Ishikawa (cell line): Measurements from ENCODE around the gene IRAK1.

Source experiments
- CEBPB ChIP-seq: IDR thresholded peaks from 2 replicates; pipeline ENCODE4 v1.6.1; 2012
- EGR1 ChIP-seq: IDR thresholded peaks from 2 replicates; pipeline ENCODE4 v1.6.1; 2012
- EP300 ChIP-seq: IDR thresholded peaks from 2 replicates; pipeline ENCODE4 v1.6.1; 2012; ENCODE audit warnings: borderline replicate concordance
- NFIC ChIP-seq: IDR thresholded peaks from 2 replicates; pipeline ENCODE4 v1.6.1; 2012
- RAD21 ChIP-seq: IDR thresholded peaks from 2 replicates; pipeline ENCODE4 v1.6.1; 2012; ENCODE audit warnings: low read depth
- TAF1 ChIP-seq: IDR thresholded peaks from 2 replicates; pipeline ENCODE4 v1.6.1; 2012; ENCODE audit warnings: low read depth, mild to moderate bottlenecking
- TEAD4 ChIP-seq: IDR thresholded peaks from 2 replicates; pipeline ENCODE4 v1.6.1; 2012
- YY1 ChIP-seq: IDR thresholded peaks from 2 replicates; pipeline ENCODE4 v1.6.1; 2012; ENCODE audit warnings: low read depth
- TF ChIP-seq, protein P1 (sequence below): IDR thresholded peaks from 2 replicates; pipeline ENCODE4 v1.6.1; 2012; ENCODE audit warnings: low read depth, mild to moderate bottlenecking
- TF ChIP-seq, protein P2 (sequence below): IDR thresholded peaks from 2 replicates; pipeline ENCODE4 v1.6.1; 2012

DNA sequence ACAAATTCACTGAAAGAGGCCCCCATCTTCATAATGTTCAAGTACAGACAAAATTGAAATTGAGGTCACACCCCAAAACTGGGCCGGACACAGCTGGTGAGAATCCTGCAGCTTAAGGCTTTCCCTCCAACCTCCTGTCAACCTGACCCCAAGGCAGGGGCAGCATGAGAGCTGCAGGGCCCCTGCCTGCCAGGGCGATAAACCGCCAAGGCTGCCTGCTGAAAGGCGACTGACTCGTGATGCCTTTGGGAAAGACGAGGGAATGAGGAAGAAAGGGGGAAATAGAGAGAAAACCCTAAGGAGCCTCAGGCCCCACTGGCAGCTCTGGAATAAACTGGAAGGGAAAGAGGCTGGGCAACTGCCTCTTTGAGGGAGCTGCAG is 7.3 kb upstream of the IRAK1 start:
- TF ChIP-seq TAF1, result no peak
- no peak for TF ChIP-seq RAD21
- TF ChIP-seq, protein P1, sequence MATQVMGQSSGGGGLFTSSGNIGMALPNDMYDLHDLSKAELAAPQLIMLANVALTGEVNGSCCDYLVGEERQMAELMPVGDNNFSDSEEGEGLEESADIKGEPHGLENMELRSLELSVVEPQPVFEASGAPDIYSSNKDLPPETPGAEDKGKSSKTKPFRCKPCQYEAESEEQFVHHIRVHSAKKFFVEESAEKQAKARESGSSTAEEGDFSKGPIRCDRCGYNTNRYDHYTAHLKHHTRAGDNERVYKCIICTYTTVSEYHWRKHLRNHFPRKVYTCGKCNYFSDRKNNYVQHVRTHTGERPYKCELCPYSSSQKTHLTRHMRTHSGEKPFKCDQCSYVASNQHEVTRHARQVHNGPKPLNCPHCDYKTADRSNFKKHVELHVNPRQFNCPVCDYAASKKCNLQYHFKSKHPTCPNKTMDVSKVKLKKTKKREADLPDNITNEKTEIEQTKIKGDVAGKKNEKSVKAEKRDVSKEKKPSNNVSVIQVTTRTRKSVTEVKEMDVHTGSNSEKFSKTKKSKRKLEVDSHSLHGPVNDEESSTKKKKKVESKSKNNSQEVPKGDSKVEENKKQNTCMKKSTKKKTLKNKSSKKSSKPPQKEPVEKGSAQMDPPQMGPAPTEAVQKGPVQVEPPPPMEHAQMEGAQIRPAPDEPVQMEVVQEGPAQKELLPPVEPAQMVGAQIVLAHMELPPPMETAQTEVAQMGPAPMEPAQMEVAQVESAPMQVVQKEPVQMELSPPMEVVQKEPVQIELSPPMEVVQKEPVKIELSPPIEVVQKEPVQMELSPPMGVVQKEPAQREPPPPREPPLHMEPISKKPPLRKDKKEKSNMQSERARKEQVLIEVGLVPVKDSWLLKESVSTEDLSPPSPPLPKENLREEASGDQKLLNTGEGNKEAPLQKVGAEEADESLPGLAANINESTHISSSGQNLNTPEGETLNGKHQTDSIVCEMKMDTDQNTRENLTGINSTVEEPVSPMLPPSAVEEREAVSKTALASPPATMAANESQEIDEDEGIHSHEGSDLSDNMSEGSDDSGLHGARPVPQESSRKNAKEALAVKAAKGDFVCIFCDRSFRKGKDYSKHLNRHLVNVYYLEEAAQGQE, result no peak
- no peak for TF ChIP-seq CEBPB
- no peak for TF ChIP-seq EP300
- TF ChIP-seq NFIC, result no peak
- TF ChIP-seq, protein P2, sequence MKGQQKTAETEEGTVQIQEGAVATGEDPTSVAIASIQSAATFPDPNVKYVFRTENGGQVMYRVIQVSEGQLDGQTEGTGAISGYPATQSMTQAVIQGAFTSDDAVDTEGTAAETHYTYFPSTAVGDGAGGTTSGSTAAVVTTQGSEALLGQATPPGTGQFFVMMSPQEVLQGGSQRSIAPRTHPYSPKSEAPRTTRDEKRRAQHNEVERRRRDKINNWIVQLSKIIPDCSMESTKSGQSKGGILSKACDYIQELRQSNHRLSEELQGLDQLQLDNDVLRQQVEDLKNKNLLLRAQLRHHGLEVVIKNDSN, result no peak
- TF ChIP-seq YY1, result no peak
- no peak for TF ChIP-seq TEAD4
- TF ChIP-seq EGR1, result no peak
